Loucy (cell line): ENCODE data around the gene KLHDC3.

Experiments
- EZH2phosphoT487 ChIP-seq: fragments of 200-600 bp; IDR thresholded peaks from 2 replicates; pipeline ENCODE4 v1.6.1; 2018; ENCODE audit warnings: antibody characterized with exemption, mild to moderate bottlenecking, moderate library complexity, borderline replicate concordance
- TF ChIP-seq, protein P1 (sequence below): fragments of 200-600 bp; sonication (generic); conservative IDR thresholded peaks from 2 replicates; pipeline ENCODE4 v1.5.1; 2014; ENCODE audit warnings: mild to moderate bottlenecking, antibody characterized with exemption, low read length

GRCh38 chr6:43040542-43041257, 26.7 kb downstream of the KLHDC3 start:
- TF ChIP-seq, protein P1, sequence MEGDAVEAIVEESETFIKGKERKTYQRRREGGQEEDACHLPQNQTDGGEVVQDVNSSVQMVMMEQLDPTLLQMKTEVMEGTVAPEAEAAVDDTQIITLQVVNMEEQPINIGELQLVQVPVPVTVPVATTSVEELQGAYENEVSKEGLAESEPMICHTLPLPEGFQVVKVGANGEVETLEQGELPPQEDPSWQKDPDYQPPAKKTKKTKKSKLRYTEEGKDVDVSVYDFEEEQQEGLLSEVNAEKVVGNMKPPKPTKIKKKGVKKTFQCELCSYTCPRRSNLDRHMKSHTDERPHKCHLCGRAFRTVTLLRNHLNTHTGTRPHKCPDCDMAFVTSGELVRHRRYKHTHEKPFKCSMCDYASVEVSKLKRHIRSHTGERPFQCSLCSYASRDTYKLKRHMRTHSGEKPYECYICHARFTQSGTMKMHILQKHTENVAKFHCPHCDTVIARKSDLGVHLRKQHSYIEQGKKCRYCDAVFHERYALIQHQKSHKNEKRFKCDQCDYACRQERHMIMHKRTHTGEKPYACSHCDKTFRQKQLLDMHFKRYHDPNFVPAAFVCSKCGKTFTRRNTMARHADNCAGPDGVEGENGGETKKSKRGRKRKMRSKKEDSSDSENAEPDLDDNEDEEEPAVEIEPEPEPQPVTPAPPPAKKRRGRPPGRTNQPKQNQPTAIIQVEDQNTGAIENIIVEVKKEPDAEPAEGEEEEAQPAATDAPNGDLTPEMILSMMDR: no peak
- TF ChIP-seq EZH2phosphoT487: no peak
